GM19455 (cell line): Measurements from ENCODE around the gene MAP3K19.
"Not testable (repeated sequence)": the region's sequence is repeated elsewhere in the genome, so short reads cannot be mapped to it uniquely, and the experiment has no call there.

Experiments used
- ATAC-seq: cut with Tn5 transposase; IDR thresholded peaks from one replicate; pipeline ENCODE4 v1.9.1; 2021; ENCODE audit not compliant: unreplicated experiment

MAP3K19 gene

GRCh38 chr2:135052042-135052876, 5.0 kb upstream of the MAP3K19 start, which contains the start of gene RAB3GAP1:
Gene RAB3GAP1 (plus strand): TSS chr2:135052292. CDS start chr2:135052308, 16 bp downstream.
- ATAC-seq, result peak; percentile 83

- no peak for ATAC-seq
Observed at GRCh38 chr2:135050684-135051083, 3.4 kb upstream of the MAP3K19 start.

DNA sequence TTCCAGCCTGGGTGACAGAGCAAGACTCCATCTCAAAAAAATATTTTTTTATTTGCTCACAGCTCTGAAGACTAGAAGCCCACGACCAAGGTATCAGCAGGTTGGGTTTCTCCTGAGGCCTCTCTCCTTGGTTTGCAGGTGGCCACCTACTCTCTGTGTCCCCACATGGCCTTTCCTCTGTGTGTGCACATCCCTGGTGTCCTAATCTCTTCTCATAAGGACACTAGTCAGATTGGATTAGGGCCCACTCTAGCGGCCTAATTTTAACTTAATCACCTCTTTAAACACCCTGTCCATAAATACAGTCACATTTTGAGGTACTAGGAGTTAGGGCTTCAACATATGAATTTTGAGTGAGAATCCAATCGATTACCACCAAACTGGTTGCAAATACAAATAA, 2.9 kb upstream of the MAP3K19 start:
- ATAC-seq, result no peak

DNA sequence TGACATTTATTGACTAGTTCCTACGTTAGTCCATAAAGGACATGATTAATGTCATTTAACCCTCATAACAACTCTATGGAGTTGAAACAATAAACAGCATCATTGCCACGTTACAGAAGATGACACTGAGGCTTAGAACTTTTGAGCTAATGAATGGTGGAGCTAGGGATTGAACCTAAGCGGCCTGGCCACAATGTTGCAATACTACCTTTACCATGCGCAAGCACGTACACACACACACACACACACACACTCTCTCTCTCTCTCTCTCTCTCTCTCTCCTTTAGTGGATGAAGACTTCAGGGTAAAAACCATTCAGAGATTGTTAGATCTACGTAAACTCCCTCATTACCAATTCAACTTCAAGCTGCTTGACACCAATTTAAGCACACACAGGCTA, 875 bp upstream of the MAP3K19 start:
- no peak for ATAC-seq

- no peak for ATAC-seq
Observed at GRCh38 chr2:135043345-135043744, 3.9 kb downstream of the MAP3K19 start.

- ATAC-seq, result no peak
Observed at GRCh38 chr2:135037831-135038230, 9.4 kb downstream of the MAP3K19 start.

- not testable (repeated sequence) for ATAC-seq
Observed at GRCh38 chr2:135033216-135033615, 14.0 kb downstream of the MAP3K19 start.

DNA sequence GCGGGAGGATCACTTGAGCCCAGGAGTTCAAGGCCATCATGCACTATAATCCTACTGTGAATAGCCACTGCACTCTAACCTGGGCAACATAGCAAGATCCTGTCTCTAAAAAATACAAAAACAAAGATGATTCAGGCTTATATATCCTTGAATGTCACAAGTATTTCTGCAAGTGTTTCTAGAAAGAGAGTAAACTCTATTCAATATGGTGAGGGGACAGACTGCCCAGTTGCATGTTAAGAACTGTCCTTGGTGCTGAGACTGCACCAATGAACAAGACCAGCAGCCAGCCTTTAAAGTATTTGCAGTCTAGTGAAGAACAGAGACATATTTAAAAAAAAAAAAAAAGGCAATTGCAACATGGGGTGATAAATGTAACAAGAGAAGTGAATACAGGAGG, 16.4 kb downstream of the MAP3K19 start:
- ATAC-seq, result no peak

- ATAC-seq, result no peak
Observed at GRCh38 chr2:135029481-135030134, 17.6 kb downstream of the MAP3K19 start.

- no peak for ATAC-seq
Observed at GRCh38 chr2:135023886-135024485, 23.3 kb downstream of the MAP3K19 start.

- ATAC-seq, result no peak
Observed at GRCh38 chr2:135022952-135023880, 24.0 kb downstream of the MAP3K19 start.

GRCh38 chr2:135021618-135022017, 25.6 kb downstream of the MAP3K19 start:
- ATAC-seq, result no peak

DNA sequence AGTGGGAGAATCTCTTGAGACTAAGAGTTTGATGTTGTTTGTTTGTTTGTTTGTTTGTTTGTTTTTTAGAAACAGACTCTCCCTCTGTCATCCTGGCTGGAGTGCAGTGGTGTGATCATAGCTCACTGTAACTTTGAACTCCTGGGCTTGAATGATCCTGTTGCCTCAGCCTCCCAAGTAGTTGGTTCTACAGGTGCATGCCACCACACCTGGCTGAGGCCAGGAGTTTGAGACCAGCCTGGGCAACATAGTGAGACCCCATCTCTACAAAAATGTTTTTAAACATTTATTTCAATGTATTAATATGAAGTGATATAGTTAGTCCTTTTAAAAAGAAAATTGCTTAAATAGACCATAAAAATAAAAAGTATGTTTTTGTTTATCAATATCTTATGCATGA, 35.6 kb downstream of the MAP3K19 start:
- ATAC-seq, result no peak

DNA sequence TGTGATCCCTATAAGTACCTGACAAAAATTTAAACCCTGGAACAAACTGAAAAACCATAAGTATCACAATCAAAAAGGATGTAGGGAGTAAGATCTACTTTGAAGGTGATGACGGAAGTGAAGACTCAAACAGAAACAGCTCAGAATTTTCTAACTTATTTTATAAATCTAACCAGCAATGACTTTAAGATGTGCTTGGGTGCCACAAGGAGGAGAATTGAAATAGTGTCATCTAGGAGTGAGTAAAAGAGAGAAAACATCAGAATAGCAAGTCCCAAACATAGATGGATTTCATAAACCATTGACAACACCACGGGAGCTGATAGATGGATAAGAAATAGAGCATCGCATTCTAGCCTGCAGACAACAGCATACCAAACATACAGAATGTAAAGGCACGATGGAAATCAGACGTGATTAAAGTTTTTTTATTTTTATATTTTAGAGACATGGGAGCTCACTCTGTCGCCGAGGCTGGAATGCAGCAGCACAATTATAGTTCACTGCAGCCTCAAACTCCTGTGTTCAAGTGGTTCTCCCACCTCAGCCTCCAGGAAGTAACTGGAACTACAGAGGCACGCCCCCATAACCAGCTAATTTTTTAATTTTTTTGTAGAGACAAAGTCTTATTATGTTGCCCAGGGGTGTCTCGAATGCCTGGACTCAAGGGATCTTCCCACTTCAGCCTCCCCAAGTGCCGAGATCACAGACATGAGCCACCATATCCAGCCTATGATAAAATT, 36.9 kb downstream of the MAP3K19 start:
- ATAC-seq, result no peak

GRCh38 chr2:135009339-135009738, 37.9 kb downstream of the MAP3K19 start:
- ATAC-seq, result no peak

GRCh38 chr2:135005753-135006152, 41.5 kb downstream of the MAP3K19 start:
- no peak for ATAC-seq

GRCh38 chr2:135004005-135004746, 43.1 kb downstream of the MAP3K19 start:
- peak; percentile 96 for ATAC-seq

- ATAC-seq, result no peak
Observed at GRCh38 chr2:135002836-135003235, 44.4 kb downstream of the MAP3K19 start.

DNA sequence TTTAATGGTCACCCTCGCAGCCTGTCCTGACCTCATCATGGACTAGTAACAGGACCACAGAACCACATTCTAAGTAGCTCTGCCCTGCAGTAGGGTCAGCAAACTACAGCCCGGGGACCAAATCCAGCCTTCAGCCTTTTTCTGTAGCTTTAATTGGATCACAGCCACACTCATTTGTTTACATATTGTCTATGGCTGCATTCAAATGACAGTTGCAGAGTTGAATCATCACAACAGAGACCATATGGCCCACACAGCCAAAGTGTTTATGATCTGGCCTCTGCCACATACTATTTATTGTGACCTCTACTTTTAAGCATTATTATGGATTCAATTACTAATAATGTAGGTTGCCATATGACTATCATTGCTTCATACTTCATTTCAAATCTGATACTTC, 47.7 kb downstream of the MAP3K19 start:
- ATAC-seq, result no peak
